Heart left ventricle (tissue), 16 donors: ENCODE measurements around the gene NEIL1. TPM values are rescaled to one million over a fixed set of nuclear protein-coding genes. Genes with fewer than 3 reads are reported as not detected.

Experiments
- ATAC-seq, 4 donors: fragments of 200-7000 bp; cut with Tn5 transposase; one replicate each; pipeline ENCODE4 v1.9.1; 2020 to 2022; ENCODE audit warnings: moderate library complexity in 4 of 4, mild to moderate bottlenecking in 3 of 4, moderate number of reproducible peaks in 1 of 4
- DNase-seq, 5 donors: peaks; one replicate each; pipeline ENCODE4 v3.0.0-alpha.2; 2020
- H3K27ac ChIP-seq, 12 donors: fragments of 200-600 bp; sonication (generic) in 4 of 12; one replicate each; pipeline versions ENCODE4 v1.5.0 to v1.8.0; 2016 to 2022; ENCODE audit warnings: mild to moderate bottlenecking in 2 of 12
- H3K27me3 ChIP-seq, 9 donors: fragments of 200-600 bp; sonication (generic) in 2 of 9; one replicate each; pipeline versions ENCODE4 v1.5.1 to v1.8.0; 2016 to 2022; ENCODE audit warnings: mild to moderate bottlenecking in 3 of 9
- H3K36me3 ChIP-seq, 9 donors: fragments of 200-600 bp; sonication (generic) in 2 of 9; one replicate each; pipeline versions ENCODE4 v1.5.0 to v1.8.0; 2018 to 2022; ENCODE audit warnings: mild to moderate bottlenecking in 2 of 9
- H3K4me1 ChIP-seq, 12 donors: fragments of 200-600 bp; sonication (generic) in 4 of 12; one replicate each; pipeline versions ENCODE4 v1.5.0 to v1.8.0; 2016 to 2022; ENCODE audit warnings: mild to moderate bottlenecking in 3 of 12
- H3K4me3 ChIP-seq, 12 donors: fragments of 200-600 bp; sonication (generic) in 4 of 12; one replicate each; pipeline versions ENCODE4 v1.5.0 to v1.8.0; 2017 to 2022; ENCODE audit warnings: mild to moderate bottlenecking in 9 of 12, moderate library complexity in 4 of 12
- H3K9me3 ChIP-seq, 12 donors: fragments of 200-600 bp; sonication (generic) in 4 of 12; one replicate each; pipeline versions ENCODE4 v1.5.0 to v1.8.0; 2016 to 2022; ENCODE audit warnings: mild to moderate bottlenecking in 1 of 12
- CTCF ChIP-seq, 12 donors: fragments of 200-600 bp; sonication (generic) in 4 of 12; IDR thresholded peaks; one replicate each; pipeline versions ENCODE4 v1.5.0 to v1.8.0; 2018 to 2022; ENCODE audit warnings: antibody characterized with exemption in 12 of 12, mild to moderate bottlenecking in 5 of 12
- POLR2A ChIP-seq, 2 donors: fragments of 450-650 bp; IDR thresholded peaks; one replicate each; pipeline ENCODE4 v1.6.1; 2017; ENCODE audit warnings: antibody characterized with exemption in 2 of 2, mild to moderate bottlenecking in 2 of 2, moderate library complexity in 2 of 2
- WGBS, 4 donors: extraction: QIAGEN DNeasy Blood & Tissue Kit in 2 of 4; methylation state at CpG; one replicate each; pipeline versions ENCODE4 v1.1.5 to v1.1.7; 2013 to 2018; 5-methylcytosine and 5-hydroxymethylcytosine counted together
- intact Hi-C, 10 donors: fragments of 100-400 bp; cut with DNase I; formaldehyde crosslinking; loops; one replicate each; pipeline versions ENCODE4 v1.11.1 to v1.14.2; 2022
- polyA plus RNA-seq, 2 donors: library from polyadenylated mRNA; stranded (reverse); fragments of 200-250 nt; gene quantifications; one replicate each; pipeline ENCODE4 v1.2.3, GENCODE V29; 2013
- total RNA-seq, 9 donors: library from RNA; depleted of rRNA in 2 of 9; stranded (reverse); fragments of >200 nt in 2 of 9; fragmentation: NEBNext Ultra II Directional in 3 of 9; extraction: Animal tissue kit (Norgen Biotek cat#: 25700) in 3 of 9; gene quantifications; one replicate each; pipeline versions ENCODE4 v1.1.0 to v1.2.4, GENCODE V29; 2016 to 2023
- donor health status: ischemic (EF 13 %, LVEDD 7.1; RV severe dilation, severe dysfunction).
- donor health status: healthy with polysubstance abuse.
- donor health status: DM: no; HTN: yes; CAD: no.
- donor health status: DM: no; HTN: no; CAD: no.
- donor health status: ischemic (EF 25% LVEDD 6.9; RV normal size, moderate dysfunction).
- donor health status: ischemic (EF 25% LVEDD 5.7; RV mildly dilated, moderate dysfunction).
- donor health status: healthy.
- donor health status: DM: yes; HTN: yes; CAD: no.
- donor health status: ischemic (EF 35%, LVEDD 5.7; RV mildly dilated, moderate dysfunction).
- donor health status: nonischemic (EF 11% LVEDD 7.7; RV severe dilation, severe dysfunction).
- donor health status: DM: yes; HTN: yes; CAD: no.
- donor health status: PGD.
- donor health status: ischemic (EF 29% LVEDD 5.4; RV normal size, mild dysfunction).
- donor health status: nonischemic (EF 23%, LVEDD 6.1; RV moderate dilation, normal function).

NEIL1 gene
- total and polyA plus RNA-seq, 11 donors: 3.8 to 15.3 (median 8.1) TPM

GRCh38 chr15:75368689-75369239 is 21.9 kb downstream of the NEIL1 start:
- no peaks in the 10 kb centered on the region for H3K9me3 ChIP-seq
- peak in 3 of 4 donors; percentile 1 to 5 (median 1) for ATAC-seq
- H3K4me3 ChIP-seq: peak overlapping the region; percentile 63 to 100 (median 86)
- peaks cover 0 to 77% (median 67%) of the 10 kb centered on the region in 9 donors for H3K36me3 ChIP-seq
- WGBS, 4 donors: 6 to 8% (median 7%) methylated on average over 18 to 23 of the region's 23 CpGs
- DNase-seq: no peak
- H3K27ac ChIP-seq: peak overlapping the region; percentile 92 to 100 (median 98)
- intact Hi-C loops: loop anchor here in 8 of 10 donors (1.0 to 10.0 kb wide), 10 partner anchors 34 to 434 kb away; partner anchors contain the start of genes SIN3A (in 7 of the 8), IMP3 (in 1 of the 8), SNUPN (in 1 of the 8) and SNX33 (in 1 of the 8)
- H3K4me1 ChIP-seq: peaks cover 0 to 23% (median 16%) of the 10 kb centered on the region in 12 donors
- no peaks in the 10 kb centered on the region for H3K27me3 ChIP-seq
- TF ChIP-seq POLR2A (IDR thresholded peaks at IDR 0.05) (no peak), CTCF (IDR thresholded peaks at IDR 0.05) (no peak)

- Histone ChIP-seq H3K27me3 (no peaks in the 10 kb centered on the region), H3K27ac (peak overlapping the region in 4 of 12 donors; percentile 19 to 99 (median 98)), H3K9me3 (no peaks in the 10 kb centered on the region), H3K4me3 (no peak overlapping the region), H3K4me1 (peaks cover 0 to 23% (median 16%) of the 10 kb centered on the region in 12 donors), H3K36me3 (peaks cover 0 to 77% (median 67%) of the 10 kb centered on the region in 9 donors)
- TF ChIP-seq CTCF (IDR thresholded peaks at IDR 0.05) (no peak), POLR2A (IDR thresholded peaks at IDR 0.05) (no peak)
- DNase-seq (no peak), ATAC-seq (no peak)
- intact Hi-C loops: loop anchor here in 8 of 10 donors (2.0 to 10.0 kb wide), 8 partner anchors 35 to 432 kb away; partner anchors contain the start of genes SIN3A (in 6 of the 8), IMP3 (in 1 of the 8) and SNX33 (in 1 of the 8)
- WGBS, 4 donors: 96 to 98% (median 97%) methylated on average over 7 of the region's 7 CpGs
Observed at GRCh38 chr15:75369897-75370581, 23.2 kb downstream of the NEIL1 start.

- peaks cover 0 to 23% (median 16%) of the 10 kb centered on the region in 12 donors for H3K4me1 ChIP-seq
- DNase-seq (no peak), ATAC-seq (no peak)
- WGBS, 4 donors: 71 to 93% (median 89%) methylated on average over 1 of the region's 1 CpG
- intact Hi-C loops: no loop called here
- TF ChIP-seq POLR2A (IDR thresholded peaks at IDR 0.05): no peak
- H3K27me3 ChIP-seq: no peaks in the 10 kb centered on the region
- H3K27ac ChIP-seq: no peak overlapping the region
- H3K4me3 ChIP-seq: no peak overlapping the region
- no peaks in the 10 kb centered on the region for H3K9me3 ChIP-seq
- peaks cover 0 to 77% (median 67%) of the 10 kb centered on the region in 9 donors for H3K36me3 ChIP-seq
Observed at GRCh38 chr15:75371486-75371885, 24.6 kb downstream of the NEIL1 start.

- ATAC-seq (no peak), DNase-seq (no peak)
- no peaks in the 10 kb centered on the region for H3K27me3 ChIP-seq
- intact Hi-C loops: no loop called here
- TF ChIP-seq POLR2A (IDR thresholded peaks at IDR 0.05): no peak
- TF ChIP-seq CTCF (IDR thresholded peaks at IDR 0.05): no peak
- H3K4me3 ChIP-seq: no peak overlapping the region
- 94 to 97% (median 96%) methylated on average over 11 of the region's 11 CpGs for WGBS, 4 donors
- H3K36me3 ChIP-seq: peaks cover 0 to 77% (median 68%) of the 10 kb centered on the region in 9 donors
- peaks cover 0 to 23% (median 16%) of the 10 kb centered on the region in 12 donors for H3K4me1 ChIP-seq
- H3K27ac ChIP-seq: no peak overlapping the region
- no peaks in the 10 kb centered on the region for H3K9me3 ChIP-seq
Observed at GRCh38 chr15:75371901-75372688, 25.3 kb downstream of the NEIL1 start.
